Measurements from ENCODE around the gene MATN4. TPM values are rescaled to one million over a fixed set of nuclear protein-coding genes. Genes with fewer than 3 reads are reported as not detected.

MATN4 gene
- total and polyA plus RNA-seq, 2 donors (not counting 1 experiment from before 2014, with no cell fraction given) = not detected

GRCh38 chr20:45254383-45255262, 53.5 kb downstream of the MATN4 start, which contains the start of gene SLPI:
SLPI (minus strand) TSS chr20:45254564; CDS start chr20:45254543, 21 bp downstream.
- no peak for TF ChIP-seq EZH2 (IDR thresholded peaks at IDR 0.05; ENCODE audit: borderline replicate concordance, insufficient read depth, low read depth, low read length, poor library complexity, severe bottlenecking)
- no peak for TF ChIP-seq CTCF (IDR thresholded peaks at IDR 0.05)
- Histone ChIP-seq H3K27me3 (replicated peaks in 1 of 4; ENCODE audit: control extremely low read depth in 1 of 4, control insufficient read depth in 3 of 4, insufficient read depth in 4 of 4, low read length in 3 of 4) (peaks cover 0 to 18% (median 12%) of the 10 kb centered on the region in 4 experiments), H3K4me3 (ENCODE audit: control extremely low read depth in 1 of 5, extremely low read depth in 1 of 5, insufficient read depth in 1 of 5, low read depth in 2 of 5, low read length in 4 of 5) (no peak within 1 kb of the TSS), H3K36me3 (replicated peaks in 1 of 2; ENCODE audit: control extremely low read depth in 1 of 2, control insufficient read depth in 1 of 2, extremely low read depth in 1 of 2, insufficient read depth in 2 of 2, low read length in 1 of 2) (no peaks in the 10 kb centered on the region), H3K9me3 (ENCODE audit: control extremely low read depth in 1 of 3, control insufficient read depth in 2 of 3, insufficient read depth in 1 of 3, low read length in 2 of 3) (peaks cover 0 to 3% (median 0%) of the 10 kb centered on the region in 3 donors), H3K4me2 (replicated peaks; ENCODE audit: low read depth, low read length, poor library complexity, severe bottlenecking) (no peak within 1 kb of the TSS), H3K4me1 (ENCODE audit: control insufficient read depth in 2 of 2, insufficient read depth in 2 of 2, low read length in 2 of 2) (no peaks in the 10 kb centered on the region), H3K27ac (ENCODE audit: low read length in 2 of 2) (no peak within 1 kb of the TSS), H2AFZ (ENCODE audit: insufficient read depth, low read depth, low read length, poor library complexity, severe bottlenecking) (no peak within 1 kb of the TSS), H3K9ac (ENCODE audit: low read length) (no peak within 1 kb of the TSS), H3K79me2 (ENCODE audit: control insufficient read depth, insufficient read depth, low read length) (no peaks in the 10 kb centered on the region), H4K20me1 (ENCODE audit: control insufficient read depth, insufficient read depth, low read length, poor library complexity, severe bottlenecking) (no peaks in the 10 kb centered on the region)
- DNase-seq (no peak), ATAC-seq (ENCODE audit: low read depth) (no peak)
- Mint-ChIP-seq H3K9me3 (ENCODE audit: insufficient read depth) (no peaks in the 10 kb centered on the region), H3K27me3 (peaks cover 60% of the 10 kb centered on the region), H3K27ac (no peak within 1 kb of the TSS), H3K4me3 (no peak within 1 kb of the TSS), H3K4me1 (no peaks in the 10 kb centered on the region)
- intact Hi-C loops (cut with micrococcal nuclease) = no loop called here
- 53% methylated on average over 4 of the region's 7 CpGs for WGBS (ENCODE audit: insufficient coverage)
- CTCF ChIA-PET = no interaction called here
- POLR2A ChIA-PET = no interaction called here

GRCh38 chr20:45253261-45253660, 54.8 kb downstream of the MATN4 start:
- Histone ChIP-seq H3K36me3 (replicated peaks in 1 of 2; ENCODE audit: control extremely low read depth in 1 of 2, control insufficient read depth in 1 of 2, extremely low read depth in 1 of 2, insufficient read depth in 2 of 2, low read length in 1 of 2) (no peaks in the 10 kb centered on the region), H3K79me2 (ENCODE audit: control insufficient read depth, insufficient read depth, low read length) (no peaks in the 10 kb centered on the region), H4K20me1 (ENCODE audit: control insufficient read depth, insufficient read depth, low read length, poor library complexity, severe bottlenecking) (no peaks in the 10 kb centered on the region), H3K4me2 (replicated peaks; ENCODE audit: low read depth, low read length, poor library complexity, severe bottlenecking) (no peak overlapping the region), H3K9ac (ENCODE audit: low read length) (no peak overlapping the region), H3K27me3 (replicated peaks in 1 of 4; ENCODE audit: control extremely low read depth in 1 of 4, control insufficient read depth in 3 of 4, insufficient read depth in 4 of 4, low read length in 3 of 4) (peaks cover 0 to 25% (median 15%) of the 10 kb centered on the region in 4 experiments), H3K27ac (ENCODE audit: low read length in 2 of 2) (no peak overlapping the region), H2AFZ (ENCODE audit: insufficient read depth, low read depth, low read length, poor library complexity, severe bottlenecking) (no peak overlapping the region), H3K4me1 (ENCODE audit: control insufficient read depth in 2 of 2, insufficient read depth in 2 of 2, low read length in 2 of 2) (no peaks in the 10 kb centered on the region), H3K4me3 (ENCODE audit: control extremely low read depth in 1 of 5, extremely low read depth in 1 of 5, insufficient read depth in 1 of 5, low read depth in 2 of 5, low read length in 4 of 5) (no peak overlapping the region), H3K9me3 (ENCODE audit: control extremely low read depth in 1 of 3, control insufficient read depth in 2 of 3, insufficient read depth in 1 of 3, low read length in 2 of 3) (no peaks in the 10 kb centered on the region)
- DNase-seq (no peak), ATAC-seq (ENCODE audit: low read depth) (no peak)
- Mint-ChIP-seq H3K9me3 (ENCODE audit: insufficient read depth) (no peaks in the 10 kb centered on the region), H3K27me3 (peaks cover 61% of the 10 kb centered on the region), H3K4me1 (no peaks in the 10 kb centered on the region), H3K27ac (no peak overlapping the region), H3K4me3 (no peak overlapping the region)
- intact Hi-C loops (cut with micrococcal nuclease) = no loop called here
- ChIA-PET CTCF (interaction anchor here (0.6 kb wide), 1 partner anchor 339 kb away, joined by 4 read pairs; no protein-coding TSS in a partner anchor), POLR2A (no interaction called here)
- TF ChIP-seq CTCF (IDR thresholded peaks at IDR 0.05) = no peak
- TF ChIP-seq EZH2 (IDR thresholded peaks at IDR 0.05; ENCODE audit: borderline replicate concordance, insufficient read depth, low read depth, low read length, poor library complexity, severe bottlenecking) = no peak
- 81% methylated on average over 4 of the region's 4 CpGs for WGBS (ENCODE audit: insufficient coverage)
